CD4-positive, alpha-beta T cell (primary cell): ENCODE measurements around the gene CLEC16A. TPM values are rescaled to one million over a fixed set of nuclear protein-coding genes. Genes with fewer than 3 reads are reported as not detected.
A peak's percentile ranks its signal among the peaks of the same experiment; 100 is the strongest.

Source experiments
- ATAC-seq: fragments of 200-7000 bp; cut with Tn5 transposase; one replicate; pipeline ENCODE4 v1.10.0; 2022; ENCODE audit warnings: mild to moderate bottlenecking; ENCODE audit not compliant: poor library complexity
- CTCF ChIA-PET: fragments of 350-600 bp; sonication (Branson Sonifier 250); formaldehyde crosslinking; loops from one replicate; lab custom pipeline; 2021; ENCODE audit warnings: antibody characterized with exemption, inconsistent platforms; lab: Charles Lee
- POLR2A ChIA-PET: fragments of 350-600 bp; sonication (Branson Sonifier 250); formaldehyde crosslinking; loops from one replicate; lab custom pipeline; 2021; ENCODE audit warnings: antibody characterized with exemption, inconsistent platforms; lab: Charles Lee
- DNase-seq, 14 experiments: peaks; one replicate each; pipeline ENCODE4 v3.0.0-alpha.2; 2013 to 2020; ENCODE audit warnings: mixed read lengths in 2 of 14
- H3K27ac ChIP-seq, 2 donors: one replicate each; pipeline versions ENCODE4 v1.5.1 to v1.7.0; 2013; ENCODE audit warnings: low read length in 2 of 2, low read depth in 1 of 2, mild to moderate bottlenecking in 1 of 2
- H3K27me3 ChIP-seq, 2 experiments: 1 replicate in 1 of 2; 2 replicates in 1 of 2; pipeline versions ENCODE4 v1.6.1 to v1.7.0; 2013; ENCODE audit warnings: low read length in 2 of 2, control low read depth in 1 of 2, mild to moderate bottlenecking in 1 of 2, moderate library complexity in 1 of 2; ENCODE audit not compliant: insufficient read depth in 2 of 2, control insufficient read depth in 1 of 2
- H3K36me3 ChIP-seq: one replicate; pipeline ENCODE4 v1.6.1; 2013; ENCODE audit warnings: low read length, control low read depth; ENCODE audit not compliant: insufficient read depth
- H3K4me1 ChIP-seq: one replicate; pipeline ENCODE4 v1.6.1; 2013; ENCODE audit warnings: low read length, control low read depth; ENCODE audit not compliant: insufficient read depth
- H3K4me3 ChIP-seq: one replicate; pipeline ENCODE4 v1.5.1; 2013; ENCODE audit warnings: mild to moderate bottlenecking, low read length, moderate library complexity
- H3K9me3 ChIP-seq, 2 experiments: 1 replicate in 1 of 2; 2 replicates in 1 of 2; pipeline versions ENCODE4 v1.6.1 to v1.7.0; 2013; ENCODE audit warnings: low read length in 2 of 2, mild to moderate bottlenecking in 2 of 2, control low read depth in 1 of 2, moderate library complexity in 1 of 2; ENCODE audit not compliant: control insufficient read depth in 1 of 2, insufficient read depth in 1 of 2
- H3K27ac Mint-ChIP-seq: one replicate; pipeline ENCODE4 v1.8.0; 2020; ENCODE audit warnings: mixed read lengths
- H3K27me3 Mint-ChIP-seq: one replicate; pipeline ENCODE4 v1.8.0; 2021; ENCODE audit warnings: mixed read lengths
- H3K36me3 Mint-ChIP-seq: one replicate; pipeline ENCODE4 v1.8.0; 2021; ENCODE audit warnings: low read depth, mixed read lengths
- H3K4me1 Mint-ChIP-seq: one replicate; pipeline ENCODE4 v1.8.0; 2021; ENCODE audit warnings: low read depth, mixed read lengths
- H3K4me3 Mint-ChIP-seq: one replicate; pipeline ENCODE4 v1.8.0; 2020; ENCODE audit warnings: mild to moderate bottlenecking, mixed read lengths
- H3K9me3 Mint-ChIP-seq: one replicate; pipeline ENCODE4 v1.8.0; 2020; ENCODE audit warnings: mixed read lengths
- CTCF ChIP-seq: fragments of 200-600 bp; IDR thresholded peaks from one replicate; pipeline ENCODE4 v1.8.0; 2022; ENCODE audit warnings: antibody characterized with exemption, mild to moderate bottlenecking
- intact Hi-C, 2 experiments: fragments of 100-400 bp; cut with DNase I in 1 of 2; cut with micrococcal nuclease in 1 of 2; formaldehyde crosslinking; loops; one replicate each; pipeline versions ENCODE4 v1.15.1 to v1.9.0; 2023 to 2025; cut with DNase I, micrococcal nuclease
- total RNA-seq, 174 experiments: library from RNA in 2 of 174; stranded (reverse) in 2 of 174; gene quantifications; one replicate each; pipeline ENCODE4 v1.2.3 and lab custom pipeline; 2021 to 2026

The CLEC16A gene
- total RNA-seq, 2 experiments from 2014 or later = 21.7 to 22.7 TPM

- H3K4me1 Mint-ChIP-seq = peaks cover 49% of the 10 kb centered on the region
- POLR2A ChIA-PET = interaction anchor here (1.3 kb wide), 1 partner anchor 10 kb away, joined by 3 read pairs; no protein-coding TSS in a partner anchor
- no peak overlapping the region for H3K4me3 Mint-ChIP-seq
- TF ChIP-seq CTCF = no peak
- peak in 3 of 14 experiments; percentile 20 to 27 (median 23) for DNase-seq
- H3K27me3 Mint-ChIP-seq = no peaks in the 10 kb centered on the region
- intact Hi-C loops = no loop called here
- Histone ChIP-seq H3K36me3 (peaks cover 4% of the 10 kb centered on the region), H3K4me1 (peaks cover 43% of the 10 kb centered on the region), H3K4me3 (no peak overlapping the region), H3K27me3 (no peaks in the 10 kb centered on the region), H3K27ac (no peak overlapping the region), H3K9me3 (no peaks in the 10 kb centered on the region)
- CTCF ChIA-PET = no interaction called here
- ATAC-seq = peak; percentile 77
- no peaks in the 10 kb centered on the region for H3K9me3 Mint-ChIP-seq
- peak overlapping the region; percentile 74 for H3K27ac Mint-ChIP-seq
- peaks cover 31% of the 10 kb centered on the region for H3K36me3 Mint-ChIP-seq
Measured at GRCh38 chr16:11076259-11077018, 132.1 kb downstream of the CLEC16A start.

GRCh38 chr16:11078812-11079459 is 134.6 kb downstream of the CLEC16A start:
- Histone ChIP-seq H3K36me3 (peaks cover 4% of the 10 kb centered on the region), H3K4me3 (no peak overlapping the region), H3K27ac (no peak overlapping the region), H3K4me1 (peaks cover 43% of the 10 kb centered on the region), H3K9me3 (no peaks in the 10 kb centered on the region), H3K27me3 (no peaks in the 10 kb centered on the region)
- Mint-ChIP-seq H3K4me1 (peaks cover 43% of the 10 kb centered on the region), H3K27ac (peak overlapping the region; percentile 5), H3K27me3 (no peaks in the 10 kb centered on the region), H3K4me3 (no peak overlapping the region), H3K36me3 (peaks cover 7% of the 10 kb centered on the region), H3K9me3 (no peaks in the 10 kb centered on the region)
- no peak for TF ChIP-seq CTCF
- POLR2A ChIA-PET = no interaction called here
- intact Hi-C loops = no loop called here
- ATAC-seq (no peak), DNase-seq (no peak)
- CTCF ChIA-PET = interaction anchor here (0.6 kb wide), 1 partner anchor 93 kb away, joined by 3 read pairs; no protein-coding TSS in a partner anchor

- intact Hi-C loops = no loop called here
- Mint-ChIP-seq H3K27me3 (no peaks in the 10 kb centered on the region), H3K27ac (peak overlapping the region; percentile 5), H3K9me3 (no peaks in the 10 kb centered on the region), H3K4me1 (peaks cover 37% of the 10 kb centered on the region), H3K36me3 (peaks cover 12% of the 10 kb centered on the region), H3K4me3 (peak overlapping the region; percentile 30)
- no peak for TF ChIP-seq CTCF
- Histone ChIP-seq H3K9me3 (no peaks in the 10 kb centered on the region), H3K27me3 (no peaks in the 10 kb centered on the region), H3K36me3 (peaks cover 6% of the 10 kb centered on the region), H3K4me3 (no peak overlapping the region), H3K27ac (no peak overlapping the region), H3K4me1 (peaks cover 43% of the 10 kb centered on the region)
- POLR2A ChIA-PET = no interaction called here
- no peak for DNase-seq
- peak; percentile 21 for ATAC-seq
- CTCF ChIA-PET = no interaction called here
Measured at GRCh38 chr16:11079652-11080187, 135.4 kb downstream of the CLEC16A start.
